Anterior cingulate cortex (tissue), 58 donors: ENCODE data around the gene PHYKPL.
"Not testable (repeated sequence)": the region's sequence is repeated elsewhere in the genome, so short reads cannot be mapped to it uniquely, and the experiment has no call there.

ENCODE experiments used
- DNase-seq, 58 donors: peaks; one replicate each; lab custom pipeline; 2025; lab: John Stamatoyannopoulos, UW

PHYKPL gene

GRCh38 chr5:178266581-178266980 is 34.0 kb upstream of the PHYKPL start:
- no peak for DNase-seq

- DNase-seq: no peak
These were observed 33.1 kb upstream of the PHYKPL start for GRCh38 chr5:178265746-178266145.

- DNase-seq: no peak
These were observed 31.4 kb upstream of the PHYKPL start for GRCh38 chr5:178264044-178264443.

GRCh38 chr5:178261666-178262600 is 29.3 kb upstream of the PHYKPL start:
- no peak for DNase-seq

- no peak for DNase-seq
These were observed 27.3 kb upstream of the PHYKPL start for GRCh38 chr5:178259623-178260536.

- DNase-seq: no peak
These were observed 25.0 kb upstream of the PHYKPL start for GRCh38 chr5:178257650-178258049.

GRCh38 chr5:178256746-178257145 is 24.1 kb upstream of the PHYKPL start:
- no peak for DNase-seq

- DNase-seq: not testable (repeated sequence)
These were observed 21.0 kb upstream of the PHYKPL start for GRCh38 chr5:178253632-178254031.

GRCh38 chr5:178252258-178252657 is 19.7 kb upstream of the PHYKPL start:
- no peak for DNase-seq

- DNase-seq: no peak
These were observed 17.7 kb upstream of the PHYKPL start for GRCh38 chr5:178250263-178250662.

GRCh38 chr5:178249191-178249989 is 16.8 kb upstream of the PHYKPL start:
- peak in 8 of 58 donors; percentile 5 to 16 (median 12) for DNase-seq

GRCh38 chr5:178248750-178249149 is 16.1 kb upstream of the PHYKPL start:
- DNase-seq: no peak

GRCh38 chr5:178247481-178248456 is 15.2 kb upstream of the PHYKPL start:
- DNase-seq: no peak

- DNase-seq: no peak
These were observed 14.2 kb upstream of the PHYKPL start for GRCh38 chr5:178246624-178247279.

- DNase-seq: no peak
These were observed 12.8 kb upstream of the PHYKPL start for GRCh38 chr5:178245389-178245788.

GRCh38 chr5:178244576-178244975 is 12.0 kb upstream of the PHYKPL start:
- DNase-seq: no peak

GRCh38 chr5:178242416-178242815 is 9.8 kb upstream of the PHYKPL start:
- DNase-seq: no peak

- peak in 3 of 58 donors; percentile 24 to 34 (median 30) for DNase-seq
These were observed 9.2 kb upstream of the PHYKPL start for GRCh38 chr5:178241688-178242231.
